PC-3 (cell line): ENCODE measurements around the gene NOS1. TPM values are rescaled to one million over a fixed set of nuclear protein-coding genes. Genes with fewer than 3 reads are reported as not detected.

Source experiments
- ATAC-seq: fragments of 200-7000 bp; cut with Tn5 transposase; 2 replicates; pipeline ENCODE4 v1.9.1; 2020; ENCODE audit warnings: mild to moderate bottlenecking, moderate library complexity
- Bru-seq: library from RNA; stranded (reverse); fragments of 400-500 nt; gene quantifications from one replicate; lab custom pipeline; 2021; lab: Mats Ljungman, UMichigan
- BruChase-seq, 2 experiments: library from RNA; stranded (reverse); fragments of 400-500 nt; gene quantifications; one replicate each; lab custom pipeline; 2021; lab: Mats Ljungman, UMichigan
- BruUV-seq: library from RNA; stranded (reverse); fragments of 400-500 nt; replicated peaks from 2 replicates; lab custom pipeline; 2021; lab: Mats Ljungman, UMichigan
- CTCF ChIA-PET: fragments of 300-600 bp; sonication (Branson Sonifier 250); formaldehyde crosslinking; loops from one replicate; lab custom pipeline; 2022; ENCODE audit warnings: antibody characterized with exemption; lab: Charles Lee
- POLR2A ChIA-PET: fragments of 300-600 bp; sonication (Branson Sonifier 250); formaldehyde crosslinking; loops from one replicate; lab custom pipeline; 2022; ENCODE audit warnings: antibody characterized with exemption; ENCODE audit not compliant: unreplicated experiment; lab: Charles Lee
- DNase-seq: peaks from one replicate; pipeline ENCODE4 v3.0.0-alpha.2; 2015
- H2AFZ ChIP-seq: fragments of 300-600 bp; sonication (generic); 2 replicates; pipeline ENCODE4 v1.6.0; 2016; ENCODE audit warnings: antibody characterized with exemption, low read length
- H3F3A ChIP-seq: fragments of 300-600 bp; sonication (generic); one replicate; pipeline ENCODE4 v1.6.0; 2017; ENCODE audit warnings: antibody characterized with exemption, low read length, control low read depth, mild to moderate bottlenecking; ENCODE audit not compliant: unreplicated experiment
- H3K27ac ChIP-seq: fragments of 300-600 bp; sonication (generic); 2 replicates; pipeline ENCODE4 v1.5.1; 2016; ENCODE audit warnings: mild to moderate bottlenecking, low read length
- H3K27me3 ChIP-seq: fragments of 300-600 bp; sonication (generic); 2 replicates; pipeline ENCODE4 v1.6.1; 2016; ENCODE audit warnings: low read length, mixed read lengths
- H3K36me3 ChIP-seq: fragments of 300-600 bp; sonication (generic); 2 replicates; pipeline ENCODE4 v1.6.1; 2016; ENCODE audit warnings: low read depth, mixed run types, low read length, mixed read lengths
- H3K4me1 ChIP-seq: fragments of 300-600 bp; sonication (generic); 2 replicates; pipeline ENCODE4 v1.5.1; 2016; ENCODE audit warnings: low read length; ENCODE audit not compliant: insufficient read depth
- H3K4me2 ChIP-seq: fragments of 300-600 bp; sonication (generic); 2 replicates; pipeline ENCODE4 v1.6.0; 2016; ENCODE audit warnings: low read length
- H3K4me3 ChIP-seq: fragments of 300-600 bp; sonication (generic); 2 replicates; pipeline ENCODE4 v1.5.1; 2016; ENCODE audit warnings: mild to moderate bottlenecking, low read length, mixed read lengths
- H3K79me2 ChIP-seq: fragments of 300-600 bp; sonication (generic); 2 replicates; pipeline ENCODE4 v1.6.1; 2017; ENCODE audit warnings: low read length, mixed read lengths
- H3K9ac ChIP-seq: fragments of 300-600 bp; sonication (generic); 2 replicates; pipeline ENCODE4 v1.6.0; 2016; ENCODE audit warnings: mild to moderate bottlenecking, low read length
- H3K9me2 ChIP-seq: fragments of 300-600 bp; sonication (generic); replicated peaks from 2 replicates; pipeline ENCODE4 v1.6.1; 2016; ENCODE audit warnings: mixed run types, low read length, mixed read lengths
- H3K9me3 ChIP-seq: fragments of 300-600 bp; sonication (generic); 2 replicates; pipeline ENCODE4 v1.6.1; 2016; ENCODE audit warnings: low read length, mixed read lengths
- H4K20me1 ChIP-seq: fragments of 300-600 bp; sonication (generic); 2 replicates; pipeline ENCODE4 v1.6.1; 2016; ENCODE audit warnings: low read length, mixed read lengths
- CTCF ChIP-seq: fragments of 300-600 bp; sonication (generic); conservative IDR thresholded peaks from 2 replicates; pipeline ENCODE4 v1.5.1; 2017; ENCODE audit warnings: antibody characterized with exemption, low read depth, mild to moderate bottlenecking, low read length
- EZH2 ChIP-seq: fragments of 300-600 bp; sonication (generic); IDR thresholded peaks from one replicate; pipeline ENCODE4 v1.6.1; 2017; ENCODE audit warnings: antibody characterized with exemption, mild to moderate bottlenecking, low read length; ENCODE audit not compliant: unreplicated experiment
- EZH2phosphoT487 ChIP-seq: fragments of 300-600 bp; sonication (generic); IDR thresholded peaks from 2 replicates; pipeline ENCODE4 v1.6.1; 2018; ENCODE audit warnings: mild to moderate bottlenecking, antibody characterized with exemption, low read length, borderline replicate concordance
- intact Hi-C: fragments of 100-400 bp; cut with micrococcal nuclease; formaldehyde crosslinking; loops from 2 replicates; pipeline ENCODE4 v1.9.0; 2023
- long read RNA-seq: library from polyadenylated mRNA; unstranded; transcript quantifications from one replicate; pipeline ENCODE4 v2.0.0, GENCODE V29; 2021; ENCODE audit not compliant: unreplicated experiment
- total RNA-seq: library from RNA; depleted of rRNA; stranded (reverse); fragments of >200 nt; gene quantifications from 2 replicates; pipeline ENCODE4 v1.2.3, GENCODE V29; 2014; rRNA removed

Gene NOS1
- 0.11 and 0.40 TPM in 2 replicates for total RNA-seq
- percentile 25 among the genes with signal in this experiment for Bru-seq, nascent RNA
- percentile 23 among the genes with signal in this experiment for BruChase-seq, experiment 1, labeled RNA remaining after a 6-hour chase
- percentile 24 among the genes with signal in this experiment for BruChase-seq, experiment 2, labeled RNA remaining after a 2-hour chase
- long read RNA-seq, partial matches to known transcripts, result 1 of 5 reads
- long read RNA-seq, other reads (novel, unspliced or antisense), result 4 of 5 reads

GRCh38 chr12:117361347-117361751, at the start of gene NOS1:
Gene NOS1 (minus strand): TSS chr12:117361626. CDS start chr12:117331069, 30,557 bp downstream.
- no TSS peak for BruUV-seq
- H3K27ac ChIP-seq, result no peak within 1 kb of the TSS
- no peaks in the 10 kb centered on the region for H3K36me3 ChIP-seq
- H3F3A ChIP-seq, result no peaks in the 10 kb centered on the region
- no peaks in the 10 kb centered on the region for H3K79me2 ChIP-seq
- H4K20me1 ChIP-seq, result no peaks in the 10 kb centered on the region
- peak within 1 kb of the TSS; percentile 57 for H3K4me3 ChIP-seq
- no peak within 1 kb of the TSS for H3K9ac ChIP-seq
- H3K4me1 ChIP-seq, result peaks cover 3% of the 10 kb centered on the region
- H2AFZ ChIP-seq, result peak within 1 kb of the TSS; percentile 33; the same call in 1 of the 2 replicates
- H3K9me3 ChIP-seq, result no peaks in the 10 kb centered on the region
- ChIA-PET CTCF (no interaction called here), POLR2A (no interaction called here)
- H3K9me2 ChIP-seq, result no peaks in the 10 kb centered on the region
- H3K27me3 ChIP-seq, result peaks cover 60% of the 10 kb centered on the region
- intact Hi-C loops, result no loop called here
- ATAC-seq (no peak), DNase-seq (no peak)
- TF ChIP-seq CTCF (no peak), EZH2phosphoT487 (no peak), EZH2 (no peak)
- H3K4me2 ChIP-seq, result peak within 1 kb of the TSS; percentile 65

- intact Hi-C loops, result no loop called here
- Histone ChIP-seq H3K36me3 (no peaks in the 10 kb centered on the region), H3K9me2 (no peaks in the 10 kb centered on the region), H4K20me1 (no peaks in the 10 kb centered on the region), H3K27me3 (0 out of 2 replicates have a peak, but pooled peaks cover 4% of the 10 kb centered on the region), H3K4me1 (peaks cover 8% of the 10 kb centered on the region), H3F3A (no peaks in the 10 kb centered on the region), H3K27ac (no peak overlapping the region), H3K9ac (no peak overlapping the region), H2AFZ (no peak overlapping the region), H3K4me2 (no peak overlapping the region), H3K4me3 (no peak overlapping the region), H3K79me2 (no peaks in the 10 kb centered on the region), H3K9me3 (no peaks in the 10 kb centered on the region)
- POLR2A ChIA-PET, result no interaction called here
- CTCF ChIA-PET, result no interaction called here
- TF ChIP-seq CTCF (no peak), EZH2 (no peak), EZH2phosphoT487 (no peak)
- no TSS peak for BruUV-seq
- no peak for DNase-seq
- ATAC-seq, result no peak
Observed at GRCh38 chr12:117409286-117409685, 47.9 kb upstream of the NOS1 start.
